Stimulated activated CD4-positive, alpha-beta T cell treated with anti-CD3 and anti-CD28 coated beads, TNF-alpha, amount 100 ng/mL, for 48 hours (primary cell): ENCODE measurements around the gene NUBP2.

Source experiments
- DNase-seq, 3 donors: peaks; one replicate each; pipeline ENCODE4 v3.0.0-alpha.2; 2020; ENCODE audit warnings: low read depth in 3 of 3

NUBP2 gene

DNA sequence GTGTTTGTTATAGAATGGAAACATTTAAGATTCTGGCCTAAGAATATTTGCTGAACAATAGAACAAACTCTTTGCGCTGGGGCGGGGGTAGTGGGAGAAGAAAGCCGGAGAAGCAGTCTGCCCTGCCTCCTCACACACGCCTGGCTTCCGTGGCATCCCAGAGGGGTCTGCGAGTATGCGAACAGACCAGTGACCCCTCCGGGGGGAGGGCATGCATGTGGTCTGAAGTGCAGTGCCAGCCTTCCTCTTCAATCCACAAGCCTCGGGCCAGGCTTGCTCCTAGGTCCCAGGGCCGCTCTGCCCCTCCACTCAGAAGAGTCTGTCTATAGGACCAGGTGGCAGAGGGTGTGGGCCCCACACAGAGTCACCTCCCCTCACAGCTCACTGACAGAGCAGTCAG, 24.9 kb downstream of the NUBP2 start:
- DNase-seq, result no peak

DNA sequence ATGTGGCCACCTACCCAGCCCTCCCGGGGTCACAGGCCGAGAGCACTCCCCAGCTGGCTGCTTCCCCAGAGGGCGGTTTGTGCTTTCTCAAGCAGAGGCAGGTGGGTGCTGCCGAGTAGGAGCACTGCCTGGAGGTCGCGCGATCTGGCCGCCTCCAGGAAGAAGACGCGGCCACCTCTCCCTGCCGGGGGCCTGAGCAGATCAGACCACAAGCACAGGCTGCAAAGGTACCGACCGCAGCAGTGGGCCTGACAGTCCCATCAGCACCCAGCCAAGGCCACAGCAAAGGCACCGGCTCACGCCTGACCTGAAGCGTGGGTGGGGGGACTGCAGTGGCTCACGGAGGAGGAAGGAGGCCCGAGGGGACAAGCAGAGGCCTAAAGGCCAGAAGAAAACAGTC, 25.9 kb downstream of the NUBP2 start:
- no peak for DNase-seq

DNA sequence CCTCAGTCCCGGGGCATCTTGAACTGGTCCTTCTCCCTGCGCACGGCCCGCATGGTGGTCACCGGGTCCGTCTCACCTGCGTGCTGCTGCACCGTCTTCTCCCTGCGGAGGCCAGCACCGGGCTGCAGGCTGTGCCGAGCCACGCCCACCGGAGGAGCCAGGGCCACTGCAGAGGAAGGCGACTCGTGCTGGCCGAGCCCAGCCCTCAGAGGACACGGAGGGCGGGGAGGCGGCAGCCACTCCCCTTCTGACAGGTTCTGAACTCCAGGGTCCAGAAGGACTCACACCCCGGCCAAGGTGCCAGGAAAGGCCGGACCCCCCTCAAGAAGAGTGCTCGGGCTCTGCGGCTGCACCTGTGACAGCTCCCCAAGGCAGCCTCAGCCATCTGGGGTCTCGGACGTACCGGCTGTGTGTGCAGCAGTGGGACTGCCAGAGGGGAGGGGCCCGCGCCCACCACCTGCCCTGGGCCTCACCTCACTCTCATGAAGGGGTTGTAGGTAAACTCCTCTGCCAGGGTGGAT, 26.6 kb downstream of the NUBP2 start:
- no peak for DNase-seq

DNA sequence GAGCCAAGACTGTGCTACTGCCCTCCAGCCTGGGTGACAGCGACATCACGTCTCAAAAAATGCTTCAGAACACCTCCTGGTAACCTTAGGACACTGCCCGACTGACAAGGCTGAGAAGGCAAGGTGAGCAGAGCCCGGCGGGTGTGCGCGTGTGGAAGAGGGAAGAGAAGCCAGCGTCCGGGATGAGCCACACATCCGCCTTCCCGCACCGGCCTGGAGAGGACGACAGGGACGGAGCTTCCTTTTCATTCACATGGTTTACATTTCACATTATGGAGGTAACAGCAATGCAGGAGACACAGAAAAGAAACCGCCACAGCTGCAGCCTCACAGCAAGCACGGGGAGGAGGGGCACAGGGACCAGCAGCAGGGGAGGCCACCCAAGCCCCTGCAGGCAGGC, 27.3 kb downstream of the NUBP2 start:
- no peak for DNase-seq

DNA sequence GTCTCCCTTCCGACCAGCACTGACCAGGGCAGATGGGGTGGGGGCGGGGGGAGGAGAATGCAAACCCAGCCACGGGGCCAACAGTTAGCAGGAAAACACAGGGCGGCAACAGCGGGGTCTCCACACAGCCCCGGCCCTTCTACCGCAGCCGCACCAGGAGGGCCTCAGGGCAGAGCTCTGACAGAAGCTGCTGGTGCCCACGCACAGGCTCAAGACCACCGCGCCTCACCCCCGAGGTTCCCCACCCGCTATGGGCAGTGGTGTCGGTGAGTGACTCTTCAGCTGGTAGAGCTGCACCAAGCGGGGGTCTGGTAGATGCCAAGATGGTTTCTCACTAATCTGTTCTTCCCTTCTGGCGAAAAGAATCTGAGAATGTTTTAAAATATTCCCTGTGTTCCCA, 27.8 kb downstream of the NUBP2 start:
- no peak for DNase-seq

DNA sequence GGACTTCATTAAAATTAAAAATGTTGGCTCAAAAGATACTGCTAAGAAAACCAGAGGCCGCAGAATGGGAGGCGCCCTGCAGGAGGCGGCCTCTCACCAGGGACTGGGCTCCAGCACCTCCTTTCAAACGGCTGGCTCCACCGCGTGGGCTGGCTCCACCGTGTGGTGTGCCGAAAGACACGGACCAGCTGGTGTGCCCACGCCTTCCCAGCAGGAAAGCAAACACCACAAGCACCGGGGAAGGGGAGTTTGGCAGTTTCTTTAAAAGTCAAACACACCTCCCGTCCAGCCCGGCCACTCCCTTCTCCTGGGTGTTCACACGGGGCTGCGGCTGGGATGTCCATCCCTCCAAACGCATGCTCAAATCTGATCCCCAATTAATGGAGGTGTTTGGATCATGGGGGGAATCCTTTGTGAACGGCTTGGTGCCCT, 30.0 kb downstream of the NUBP2 start:
- DNase-seq, result peak; percentile 35 to 57 (median 55)

DNA sequence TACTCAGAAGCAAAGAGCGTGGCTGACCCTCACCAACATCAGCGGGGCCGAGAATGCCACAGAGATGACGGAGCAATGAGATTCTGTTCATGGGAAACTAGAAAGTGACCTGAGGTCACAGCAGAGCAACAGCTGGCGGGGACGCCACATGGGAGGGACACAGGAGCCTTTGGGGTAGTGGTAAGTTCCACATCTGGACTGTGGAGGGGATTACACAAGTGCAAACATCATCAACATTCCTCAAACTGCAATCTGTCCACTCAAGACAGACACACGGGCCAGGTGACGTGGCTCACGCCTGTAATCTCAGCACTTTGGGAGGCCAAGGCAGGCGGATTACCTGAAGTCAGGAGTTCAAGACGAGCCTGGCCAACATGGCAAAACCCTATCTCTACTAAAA, 32.7 kb downstream of the NUBP2 start:
- DNase-seq, result no peak

DNA sequence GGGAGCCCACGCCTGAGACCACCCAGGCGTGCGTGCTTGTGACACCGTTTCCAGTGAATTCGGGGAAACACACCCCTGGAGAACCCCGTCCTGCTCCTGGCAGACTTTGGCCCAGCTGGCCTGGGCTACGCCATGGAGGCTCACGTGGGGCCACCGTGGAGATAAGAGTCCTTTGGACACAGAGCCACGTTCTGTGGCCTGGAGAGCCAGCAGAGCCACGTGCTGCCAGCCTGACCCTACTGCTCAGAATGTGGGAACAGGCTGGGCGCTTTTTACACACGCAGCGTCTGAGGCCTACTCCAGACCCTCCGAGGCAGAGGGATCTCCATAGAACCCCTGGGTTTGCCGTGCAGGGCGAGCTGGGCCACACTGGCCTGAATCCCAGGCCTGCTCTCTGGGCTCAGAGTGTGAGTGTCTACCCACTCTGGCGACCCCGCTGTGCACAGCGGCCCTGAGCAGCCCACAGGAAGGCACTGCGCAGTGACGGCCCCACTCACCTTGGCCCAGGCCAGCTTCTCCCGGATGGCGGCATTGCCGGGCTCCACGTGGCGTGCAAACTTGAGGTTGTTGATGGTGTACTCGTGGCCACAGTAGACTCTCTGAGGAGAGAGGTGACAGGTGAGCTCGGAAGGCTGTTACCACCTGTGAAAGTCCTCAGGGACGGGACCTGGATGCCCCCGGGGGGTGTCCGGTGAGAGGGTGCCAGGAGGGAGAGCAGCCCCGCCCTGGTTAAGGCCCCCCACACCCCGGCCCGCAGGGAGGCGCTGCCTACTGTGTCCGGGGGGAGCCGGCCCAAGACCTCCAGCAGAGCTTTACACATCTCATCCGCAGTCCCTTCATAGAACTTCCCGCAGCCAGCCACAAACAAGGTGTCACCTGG, 33.9 kb downstream of the NUBP2 start:
- no peak for DNase-seq

DNA sequence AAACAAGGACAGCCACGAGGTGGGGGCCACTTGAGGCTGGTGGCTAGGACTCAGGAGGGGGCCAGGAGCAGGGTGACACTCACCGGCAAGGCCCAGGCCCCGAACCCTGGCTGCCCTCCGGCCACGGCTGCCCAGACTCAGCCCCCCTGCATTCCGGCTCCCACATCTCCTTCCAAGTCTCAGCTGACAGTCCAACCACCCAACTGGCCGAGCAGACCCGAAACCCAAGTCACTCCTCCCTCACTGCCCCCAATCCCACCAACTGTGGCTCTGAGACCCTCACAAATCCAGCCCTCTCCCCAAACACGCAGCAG, 34.5 kb downstream of the NUBP2 start:
- DNase-seq, result no peak

DNA sequence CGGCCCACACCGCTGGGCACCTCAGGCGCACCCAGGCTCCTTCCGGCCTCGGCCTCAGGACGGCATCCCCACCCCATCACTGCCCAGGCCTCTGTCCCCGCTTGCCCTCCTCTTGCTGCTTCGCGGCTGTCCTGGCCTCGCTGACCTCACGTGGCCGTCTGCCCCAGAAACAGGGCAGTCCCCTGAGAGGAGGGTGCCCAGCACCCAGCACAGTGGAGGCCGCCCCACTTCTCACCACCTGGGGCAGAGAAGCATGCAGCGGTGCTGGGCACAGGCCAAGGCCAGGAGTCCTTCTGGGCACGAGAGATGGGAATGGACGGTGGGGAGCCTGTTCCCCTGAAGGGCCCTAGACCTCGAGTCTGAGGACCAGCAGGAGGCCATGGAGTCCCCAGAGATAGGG, 35.0 kb downstream of the NUBP2 start:
- no peak for DNase-seq

DNA sequence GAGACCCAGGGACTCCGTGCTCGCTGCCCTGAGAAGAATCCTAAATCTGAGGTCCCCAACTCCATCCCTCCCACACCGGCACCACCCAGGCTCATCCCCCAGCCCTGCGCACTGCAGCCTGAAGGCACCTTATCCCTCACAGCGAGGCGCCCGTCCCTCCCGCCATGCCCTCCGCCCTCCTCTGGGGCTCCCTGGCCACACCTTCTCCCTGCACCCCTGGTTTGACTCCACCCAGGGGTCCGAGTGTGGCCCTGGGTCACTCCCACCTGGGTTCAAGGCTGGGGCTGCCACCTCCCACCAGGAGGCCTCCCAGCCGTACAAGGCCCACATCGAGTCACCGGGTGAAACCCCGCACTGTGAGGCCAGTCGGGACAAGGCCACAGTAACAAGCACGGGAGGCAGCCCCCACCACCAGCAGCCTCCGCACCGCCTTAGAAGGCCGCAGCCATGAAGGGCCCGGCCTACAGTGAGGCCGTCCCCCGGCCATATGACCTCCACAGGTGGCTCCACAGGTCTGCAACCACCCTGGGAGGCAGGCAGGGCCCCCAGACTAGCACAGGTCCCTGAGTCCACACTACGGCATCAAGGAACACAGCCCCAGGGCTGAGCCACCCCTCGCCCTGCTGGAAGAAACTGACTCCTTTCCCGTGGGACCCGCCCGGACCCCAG, 35.6 kb downstream of the NUBP2 start:
- DNase-seq, result no peak

DNA sequence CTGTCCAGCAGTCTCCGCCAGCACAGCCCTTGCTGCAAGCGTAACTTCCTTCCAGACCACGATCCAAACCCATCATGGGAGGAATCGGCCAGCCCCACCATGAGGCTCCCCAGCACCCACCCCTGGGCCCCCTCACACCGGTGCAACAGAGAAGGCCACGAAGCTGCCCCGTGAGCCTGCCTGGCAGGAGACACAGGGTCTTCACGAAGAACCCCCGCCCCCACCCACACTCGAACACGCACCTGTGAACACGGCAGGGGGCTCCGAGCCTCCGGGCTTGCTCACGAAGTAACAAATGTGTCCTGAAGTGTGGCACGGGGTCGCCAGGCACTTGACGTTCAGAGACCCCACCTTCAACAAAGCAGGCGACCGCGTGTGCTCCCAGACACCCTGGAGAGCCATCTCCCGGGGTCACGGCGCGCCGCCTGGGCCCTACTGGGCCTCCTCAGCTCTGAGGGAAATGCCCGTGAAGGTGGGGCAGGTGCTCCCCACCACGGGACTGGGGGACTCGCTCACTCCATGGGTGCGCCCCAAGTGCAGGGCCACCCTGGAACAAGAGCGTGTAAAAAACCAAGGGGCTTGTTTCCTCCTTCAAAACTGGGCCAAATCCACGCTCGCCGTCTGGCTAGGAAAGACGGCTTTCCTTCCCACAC, 36.2 kb downstream of the NUBP2 start:
- no peak for DNase-seq

DNA sequence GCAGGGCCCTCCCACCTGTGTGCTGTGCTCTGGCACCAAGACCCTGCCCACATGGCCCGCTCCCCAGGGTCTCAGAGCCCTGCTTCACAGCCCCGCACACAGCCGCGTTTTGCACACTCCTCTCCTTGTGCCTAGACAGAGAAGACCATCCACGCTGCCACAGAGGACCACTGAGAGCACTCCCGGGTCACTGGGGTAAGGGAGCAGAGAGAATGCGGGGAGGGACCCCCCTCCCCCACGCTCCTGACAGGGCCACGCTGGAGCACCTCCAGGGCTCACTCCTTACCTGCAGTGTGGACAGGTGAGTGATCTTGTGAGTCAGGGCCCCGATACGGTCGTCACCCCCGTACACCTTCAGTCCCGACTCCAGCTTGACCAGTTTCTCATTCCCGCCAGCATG, 36.9 kb downstream of the NUBP2 start:
- no peak for DNase-seq

DNA sequence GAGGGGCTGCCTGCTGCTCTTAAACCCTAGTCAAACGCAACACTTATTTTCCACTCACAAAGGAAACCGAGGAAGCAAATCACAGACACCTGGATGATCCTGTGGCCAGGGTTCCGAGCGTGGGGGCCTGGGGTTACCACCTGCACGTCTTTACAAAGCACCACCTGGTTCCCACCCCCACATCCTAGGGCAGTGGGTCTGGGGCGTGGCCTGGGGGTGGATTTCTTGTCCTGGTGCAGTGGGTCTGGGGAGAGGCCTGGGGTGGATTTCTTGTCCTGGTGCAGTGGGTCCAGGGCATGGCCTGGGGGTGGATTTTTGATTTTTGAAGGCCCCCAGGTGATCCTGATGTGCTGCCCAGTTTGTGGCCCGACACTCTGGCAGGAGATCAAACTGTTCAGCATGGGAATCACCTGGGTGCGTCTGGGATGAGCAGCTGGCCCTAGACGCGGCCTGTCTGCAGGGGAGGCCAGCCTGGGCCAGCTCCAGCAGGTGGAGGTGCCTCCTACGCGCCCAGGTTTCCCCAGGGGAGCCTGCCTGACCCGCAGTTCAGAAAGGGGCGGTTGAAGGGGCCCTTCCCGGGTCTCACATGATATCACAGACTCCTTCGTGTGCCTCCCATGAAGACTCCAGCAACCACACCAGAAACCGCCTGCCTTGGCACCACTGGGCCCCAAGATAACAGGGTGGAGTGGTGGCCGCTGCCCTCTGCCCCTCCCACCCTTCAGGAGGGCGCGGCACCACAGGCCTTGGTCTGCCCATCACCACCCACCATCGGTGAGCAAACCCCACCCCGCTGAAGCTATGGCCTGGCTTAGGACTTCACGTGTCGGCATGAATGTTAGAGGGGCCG, 37.6 kb downstream of the NUBP2 start:
- no peak for DNase-seq

DNA sequence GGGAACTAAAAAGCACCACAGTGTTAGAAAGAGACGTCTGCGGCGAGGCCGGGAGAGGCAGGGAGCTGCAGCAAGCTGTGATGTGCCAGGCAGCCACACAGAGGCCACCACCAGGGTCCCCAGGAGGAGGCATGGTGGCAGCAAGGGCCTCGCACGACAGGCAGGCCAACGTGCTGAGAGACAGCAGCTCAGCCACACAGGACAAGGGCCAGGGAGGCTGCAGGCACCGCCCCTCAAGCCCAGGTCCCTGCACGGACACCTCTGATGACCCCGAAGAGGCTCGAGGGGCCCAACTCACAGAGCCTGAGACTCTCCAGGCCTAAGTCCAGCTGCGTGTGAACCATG, 38.2 kb downstream of the NUBP2 start:
- no peak for DNase-seq

DNA sequence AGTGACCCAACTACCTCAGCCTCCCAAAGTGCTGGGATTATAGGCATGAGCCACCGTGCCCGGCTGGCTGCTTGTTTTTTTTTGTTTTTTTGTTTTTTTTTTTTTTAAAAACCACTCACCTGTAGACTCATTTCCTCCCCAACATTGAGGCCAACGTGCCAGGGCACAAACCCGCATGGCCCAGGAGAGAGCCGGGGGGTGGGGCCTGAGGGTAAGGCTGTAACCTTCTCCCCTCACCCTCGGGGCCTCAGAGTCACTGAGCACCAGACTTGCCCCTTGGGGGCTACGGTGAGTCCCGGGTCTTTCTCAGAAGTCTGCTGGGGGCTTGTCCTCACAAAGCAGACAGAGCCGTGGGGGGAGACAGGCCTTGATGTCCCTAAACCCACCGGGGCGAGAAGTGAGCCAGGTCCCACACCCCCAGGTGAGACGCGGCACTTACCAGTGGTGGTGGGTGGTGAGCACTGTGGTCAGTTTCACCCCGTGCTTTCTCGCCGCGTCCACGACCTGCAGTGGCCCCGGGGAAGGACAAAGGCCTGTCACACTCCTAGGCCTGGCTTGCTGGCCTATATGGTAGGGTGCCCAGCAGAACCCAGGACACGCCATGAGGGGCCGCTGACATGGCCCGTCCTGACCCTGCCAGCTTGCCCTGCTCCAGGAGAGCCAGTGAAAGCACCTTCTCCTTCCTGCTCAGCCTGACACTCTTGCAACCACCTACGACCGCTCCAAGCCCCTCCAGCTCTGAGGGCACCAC, 39.3 kb downstream of the NUBP2 start:
- no peak for DNase-seq

DNA sequence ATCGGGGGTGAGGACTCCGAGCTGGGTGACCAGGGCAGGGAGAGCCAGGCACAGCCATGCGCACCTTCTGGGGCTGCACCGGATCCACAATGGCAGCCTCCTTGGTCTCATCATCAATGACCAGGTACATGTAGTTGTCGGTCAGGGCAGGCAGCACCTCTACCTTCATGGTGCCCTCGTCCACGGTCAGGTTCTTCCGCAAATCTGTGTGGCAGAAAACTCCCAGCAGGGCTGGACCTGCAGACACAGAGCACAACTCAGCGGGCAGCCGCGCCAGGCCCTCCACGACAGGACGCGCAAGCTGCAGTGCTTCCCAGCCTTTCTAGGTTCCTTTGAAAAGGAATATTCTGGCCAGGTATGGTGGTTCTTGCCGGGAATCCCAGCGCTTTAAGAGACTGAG, 40.0 kb downstream of the NUBP2 start:
- no peak for DNase-seq

DNA sequence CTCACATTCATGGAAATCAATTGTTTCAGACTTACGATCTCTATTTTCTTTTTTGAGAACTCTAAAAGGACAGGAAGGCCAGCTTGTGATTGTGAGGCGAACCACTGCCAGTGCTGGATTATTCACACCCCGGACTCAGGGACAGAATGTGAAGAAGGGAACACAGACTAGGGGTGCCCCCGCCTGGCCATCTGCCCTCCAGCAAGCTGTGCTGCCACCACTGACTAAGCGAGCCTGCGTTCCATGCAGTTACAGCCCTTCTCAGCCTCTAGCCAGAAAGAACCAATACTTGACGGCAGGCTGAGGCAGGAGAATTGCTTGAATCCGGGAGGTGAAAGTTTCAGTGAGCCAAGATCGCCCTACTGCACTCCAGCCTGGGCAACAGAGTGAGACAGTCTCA, 41.1 kb downstream of the NUBP2 start:
- no peak for DNase-seq

DNA sequence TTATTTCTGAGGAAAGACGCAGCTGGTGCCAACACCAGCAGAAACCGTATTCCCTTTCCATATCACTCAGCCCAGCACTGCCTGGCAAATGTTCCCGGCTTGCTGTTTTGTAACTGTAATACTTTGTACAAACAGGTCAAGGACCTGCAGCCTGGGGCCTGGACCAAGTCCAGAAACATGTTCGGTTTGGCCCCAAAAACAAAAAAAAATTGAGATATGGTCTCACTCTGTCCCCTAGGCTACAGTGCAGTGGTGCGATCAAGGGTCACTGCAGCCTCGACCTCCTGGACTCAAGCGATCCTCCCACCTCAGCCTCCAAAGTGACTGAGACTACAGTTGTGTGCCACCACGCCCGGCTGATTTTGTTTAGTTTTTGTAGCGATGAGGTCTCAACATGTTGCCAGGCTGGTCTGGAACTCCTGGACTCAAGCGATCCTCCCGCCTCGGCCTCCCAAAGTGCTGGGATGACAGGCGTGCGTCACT, 42.7 kb downstream of the NUBP2 start:
- DNase-seq, result no peak

DNA sequence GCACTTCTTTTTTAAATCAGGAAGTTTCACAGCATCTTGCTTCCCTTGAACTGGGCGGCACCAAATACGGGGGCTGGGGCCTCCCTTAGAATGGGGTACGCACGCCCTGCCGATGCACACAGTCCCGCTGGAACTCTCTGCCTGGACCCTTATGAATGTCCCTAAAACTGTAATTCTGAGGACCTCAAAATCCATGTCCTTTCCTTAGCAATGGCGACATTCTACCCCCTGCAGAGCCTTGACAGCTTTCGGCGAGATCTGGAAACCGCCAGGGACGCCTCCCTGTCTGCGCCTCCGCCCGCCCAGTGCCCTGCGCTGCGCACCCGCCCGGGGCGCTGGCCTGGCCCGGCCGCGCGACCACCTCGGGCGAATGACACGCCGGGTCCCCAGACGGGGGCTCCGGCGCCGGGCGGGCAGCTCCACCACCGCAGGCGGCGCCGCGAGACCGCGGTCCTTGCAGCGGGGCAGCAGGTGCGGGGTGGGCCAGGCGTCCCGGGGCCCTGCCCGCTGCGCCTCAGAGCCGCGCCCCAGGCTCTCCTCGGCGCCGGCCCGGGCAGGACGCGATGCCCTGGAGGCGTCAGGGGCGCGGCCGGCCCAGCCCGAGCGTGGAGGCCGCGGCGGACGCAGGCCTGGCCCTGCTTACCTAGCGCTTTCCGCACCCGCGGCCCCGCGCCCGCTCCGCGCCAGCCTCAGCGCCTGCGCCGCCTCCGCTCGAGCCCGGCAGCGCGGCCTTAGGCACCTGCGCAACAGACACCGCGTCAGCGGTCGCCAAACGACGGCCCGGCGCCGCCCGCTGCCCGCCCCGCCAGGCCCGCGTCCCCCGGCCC, 43.3 kb downstream of the NUBP2 start:
- peak; percentile 44 to 61 (median 44) for DNase-seq
